Stimulated activated CD8-positive, alpha-beta memory T cell treated with anti-CD3 and anti-CD28 coated beads, Interleukin-4, amount 100 ng/mL, for 24 hours (primary cell): ENCODE results near the gene NTNG1.

Source experiments
- DNase-seq: peaks from one replicate; pipeline ENCODE4 v3.0.0-alpha.2; 2020; ENCODE audit warnings: low read depth

Gene NTNG1

GRCh38 chr1:107263291-107263915 is 122.6 kb downstream of the NTNG1 start:
- DNase-seq = no peak

GRCh38 chr1:107264007-107264406 is 123.2 kb downstream of the NTNG1 start:
- DNase-seq = no peak

GRCh38 chr1:107264561-107264960 is 123.7 kb downstream of the NTNG1 start:
- no peak for DNase-seq

- no peak for DNase-seq
Observed at GRCh38 chr1:107267489-107267888, 126.7 kb downstream of the NTNG1 start.

- no peak for DNase-seq
Observed at GRCh38 chr1:107272321-107272720, 131.5 kb downstream of the NTNG1 start.

GRCh38 chr1:107273515-107273914 is 132.7 kb downstream of the NTNG1 start:
- no peak for DNase-seq

- no peak for DNase-seq
Observed at GRCh38 chr1:107274227-107274626, 133.4 kb downstream of the NTNG1 start.

GRCh38 chr1:107276247-107276646 is 135.4 kb downstream of the NTNG1 start:
- DNase-seq = no peak

GRCh38 chr1:107277022-107277421 is 136.2 kb downstream of the NTNG1 start:
- no peak for DNase-seq

GRCh38 chr1:107286125-107286524 is 145.3 kb downstream of the NTNG1 start:
- DNase-seq = no peak

- DNase-seq = no peak
Observed at GRCh38 chr1:107291987-107292386, 151.1 kb downstream of the NTNG1 start.

GRCh38 chr1:107293901-107294613 is 153.2 kb downstream of the NTNG1 start:
- DNase-seq = no peak

GRCh38 chr1:107294686-107295085 is 153.8 kb downstream of the NTNG1 start:
- no peak for DNase-seq

- no peak for DNase-seq
Observed at GRCh38 chr1:107297681-107298080, 156.8 kb downstream of the NTNG1 start.

GRCh38 chr1:107298526-107298925 is 157.7 kb downstream of the NTNG1 start:
- no peak for DNase-seq

- DNase-seq = no peak
Observed at GRCh38 chr1:107299521-107299920, 158.7 kb downstream of the NTNG1 start.

GRCh38 chr1:107309962-107310361 is 169.1 kb downstream of the NTNG1 start:
- no peak for DNase-seq

GRCh38 chr1:107315652-107316051 is 174.8 kb downstream of the NTNG1 start:
- DNase-seq = no peak

- no peak for DNase-seq
Observed at GRCh38 chr1:107318932-107319331, 178.1 kb downstream of the NTNG1 start.

GRCh38 chr1:107323784-107324183 is 182.9 kb downstream of the NTNG1 start:
- DNase-seq = no peak

- no peak for DNase-seq
Observed at GRCh38 chr1:107326824-107327445, 186.1 kb downstream of the NTNG1 start.

- DNase-seq = no peak
Observed at GRCh38 chr1:107327446-107327845, 186.6 kb downstream of the NTNG1 start.

GRCh38 chr1:107328087-107328486 is 187.2 kb downstream of the NTNG1 start:
- no peak for DNase-seq
